GM12878 (cell line): ENCODE data around the gene CHSY3. TPM values are rescaled to one million over a fixed set of nuclear protein-coding genes. Genes with fewer than 3 reads are reported as not detected.

Source experiments
- ATAC-seq: fragments of 200-7000 bp; cut with Tn5 transposase; 3 replicates; pipeline ENCODE4 v1.9.1; 2020; ENCODE audit warnings: mild to moderate bottlenecking, moderate library complexity
- BruUV-seq: library from RNA; stranded (reverse); fragments of 400-500 nt; replicated peaks from 2 replicates; lab custom pipeline; 2021; lab: Mats Ljungman, UMichigan
- CTCF ChIA-PET: fragments of 300-600 bp; sonication (Branson Sonifier 250); formaldehyde crosslinking; extraction: SDS; loops from one replicate; lab custom pipeline; 2021; ENCODE audit warnings: inconsistent platforms; lab: Yijun Ruan, JAX
- POLR2A ChIA-PET: fragments of 350-600 bp; formaldehyde crosslinking; extraction: SDS; loops from one replicate; lab custom pipeline; 2021; ENCODE audit warnings: inconsistent platforms; lab: Charles Lee
- RAD21 ChIA-PET: fragments of 300-600 bp; sonication (Branson Sonifier 250); formaldehyde crosslinking; loops from one replicate; lab custom pipeline; 2023; ENCODE audit warnings: antibody characterized with exemption; ENCODE audit not compliant: unreplicated experiment; lab: Charles Lee
- SMC1A ChIA-PET: fragments of 300-600 bp; sonication (Branson Sonifier 250); formaldehyde crosslinking; loops from one replicate; lab custom pipeline; 2023; ENCODE audit not compliant: unreplicated experiment, uncharacterized antibody; lab: Charles Lee
- DNase-seq: peaks from one replicate; pipeline ENCODE4 v3.0.0-alpha.2; 2011; ENCODE audit warnings: low read depth, low spot score
- FAIRE-seq: peaks from 3 replicates; lab custom pipeline; 2011; peaks lifted over from hg19 to GRCh38; lab: Jason Lieb, UNC
- H2AFZ ChIP-seq: 2 replicates; pipeline ENCODE4 v1.6.0; 2011; ENCODE audit warnings: low read depth, low read length, control low read depth; ENCODE audit not compliant: control insufficient read depth
- H3K27ac ChIP-seq: 2 replicates; pipeline ENCODE4 v1.5.1; 2011; ENCODE audit warnings: control low read depth; ENCODE audit not compliant: control insufficient read depth, insufficient read depth
- H3K27me3 ChIP-seq, 2 experiments: replicated peaks in 1 of 2; 2 replicates each; pipeline versions ENCODE4 v1.6.0 to v1.6.1; 2011; ENCODE audit warnings: low read length in 1 of 2; ENCODE audit not compliant: control insufficient read depth in 2 of 2, insufficient read depth in 2 of 2
- H3K36me3 ChIP-seq, 2 experiments: 2 replicates each; pipeline ENCODE4 v1.5.1; 2011; ENCODE audit warnings: low read length in 1 of 2; ENCODE audit not compliant: control insufficient read depth in 2 of 2, insufficient read depth in 2 of 2
- H3K4me1 ChIP-seq: 2 replicates; pipeline ENCODE4 v1.6.1; 2011; ENCODE audit warnings: mild to moderate bottlenecking, low read length, moderate library complexity, mixed read lengths; ENCODE audit not compliant: control insufficient read depth, insufficient read depth
- H3K4me2 ChIP-seq: 2 replicates; pipeline ENCODE4 v1.6.0; 2011; ENCODE audit warnings: control low read depth; ENCODE audit not compliant: control insufficient read depth, insufficient read depth
- H3K4me3 ChIP-seq: fragments of 200-600 bp; sonication (generic); 2 replicates; pipeline ENCODE4 v1.5.1; 2016
- H3K79me2 ChIP-seq: 2 replicates; pipeline ENCODE4 v1.6.0; 2011; ENCODE audit warnings: low read length; ENCODE audit not compliant: control insufficient read depth, insufficient read depth
- H3K9ac ChIP-seq: 2 replicates; pipeline ENCODE4 v1.8.0; 2011; ENCODE audit warnings: low read length, control low read depth, mixed read lengths; ENCODE audit not compliant: control insufficient read depth, insufficient read depth
- H3K9me3 ChIP-seq: replicated peaks from 3 replicates; pipeline ENCODE4 v1.5.1; 2011; ENCODE audit warnings: mild to moderate bottlenecking, low read length; ENCODE audit not compliant: control insufficient read depth, insufficient read depth
- H4K20me1 ChIP-seq: 2 replicates; pipeline ENCODE4 v1.6.0; 2011; ENCODE audit not compliant: control insufficient read depth, insufficient read depth
- BCL11A ChIP-seq: IDR thresholded peaks from 2 replicates; pipeline ENCODE4 v1.6.1; 2011; ENCODE audit warnings: low read depth, low read length
- BHLHE40 ChIP-seq, 2 experiments: fragments of 450-650 bp in 1 of 2; IDR thresholded peaks; 2 replicates each; pipeline ENCODE4 v1.6.1; 2011 to 2017; ENCODE audit warnings: low read depth in 2 of 2, borderline replicate concordance in 1 of 2, improper control_type of control experiment in 1 of 2, low read length in 1 of 2, mild to moderate bottlenecking in 1 of 2
- BRCA1 ChIP-seq: IDR thresholded peaks from 2 replicates; pipeline ENCODE4 v1.6.1; 2011; ENCODE audit warnings: low read depth, low read length, improper control_type of control experiment
- EZH2 ChIP-seq: IDR thresholded peaks from 2 replicates; pipeline ENCODE4 v1.6.1; 2012; ENCODE audit warnings: low read depth, mild to moderate bottlenecking, control low read depth, inconsistent platforms, low read length, borderline replicate concordance; ENCODE audit not compliant: control insufficient read depth
- GATAD2B ChIP-seq: fragments of 450-650 bp; conservative IDR thresholded peaks from 2 replicates; pipeline ENCODE4 v1.6.1; 2017; ENCODE audit warnings: low read depth, mild to moderate bottlenecking, moderate library complexity
- HDGF ChIP-seq: fragments of 450-650 bp; IDR thresholded peaks from 2 replicates; pipeline ENCODE4 v1.6.1; 2016; ENCODE audit warnings: antibody characterized with exemption
- PAX5 ChIP-seq: IDR thresholded peaks from 2 replicates; pipeline ENCODE4 v1.6.1; 2011; ENCODE audit warnings: low read depth, low read length, borderline replicate concordance
- RAD51 ChIP-seq: fragments of 450-650 bp; IDR thresholded peaks from 2 replicates; pipeline ENCODE4 v1.6.1; 2016; ENCODE audit warnings: moderate library complexity, mild to moderate bottlenecking, inconsistent platforms
- RELB ChIP-seq: fragments of 450-650 bp; IDR thresholded peaks from 2 replicates; pipeline ENCODE4 v1.6.1; 2017; ENCODE audit warnings: low read depth, mild to moderate bottlenecking, moderate library complexity
- SMAD5 ChIP-seq: IDR thresholded peaks from 2 replicates; pipeline ENCODE4 v1.6.1; 2016; ENCODE audit warnings: antibody characterized with exemption, low read depth
- SREBF2 ChIP-seq: IDR thresholded peaks from 2 replicates; pipeline ENCODE4 v1.6.1; 2012; ENCODE audit warnings: mild to moderate bottlenecking, low read length
- TCF3 ChIP-seq: IDR thresholded peaks from 2 replicates; pipeline ENCODE4 v1.6.1; 2012; ENCODE audit warnings: low read depth, mild to moderate bottlenecking, low read length, borderline replicate concordance; ENCODE audit not compliant: insufficient read depth
- ZNF217 ChIP-seq: fragments of 450-650 bp; IDR thresholded peaks from 2 replicates; pipeline ENCODE4 v1.6.1; 2017; ENCODE audit warnings: antibody characterized with exemption, mild to moderate bottlenecking
- in situ Hi-C: fragments of 300-500 bp; cut with MboI; formaldehyde crosslinking; loops from 9 replicates; pipeline ENCODE4 v1.14.3; 2018; ENCODE audit warnings: mixed read lengths
- intact Hi-C: fragments of 100-400 bp; cut with micrococcal nuclease; formaldehyde crosslinking; loops from one replicate; pipeline ENCODE4 v1.14.2; 2022; ENCODE audit not compliant: unreplicated experiment
- polyA plus RNA-seq, 11 experiments: library from polyadenylated mRNA; depleted of rRNA in 4 of 11; unstranded in 6 of 11; stranded (reverse) in 5 of 11; fragments of >200 nt; fragmentation: Nextera tagmentation in 4 of 11; fragmentation: Illumina TruSeq in 1 of 11; extraction: Ambion mirVana in 4 of 11; extraction: Trizol in 1 of 11; gene quantifications; 1 replicate in 1 of 11; 2 replicates in 10 of 11; pipeline versions ENCODE4 v1.2.1 to v1.2.3, GENCODE V29; 2011 to 2016; ENCODE audit warnings: inconsistent platforms in 2 of 11, missing spikeins in 2 of 11, low read depth in 1 of 11
- total RNA-seq, 4 experiments: library from RNA; depleted of rRNA in 3 of 4; stranded (reverse); fragments of >200 nt in 3 of 4; fragmentation: Illumina TruSeq in 1 of 4; extraction: Trizol in 1 of 4; gene quantifications; 2 replicates each; pipeline versions ENCODE4 v1.2.1 to v1.2.3, GENCODE V29; 2013 to 2021
- TF ChIP-seq, protein P1 (sequence below): IDR thresholded peaks from 2 replicates; pipeline ENCODE4 v1.6.1; 2012; ENCODE audit warnings: low read depth, low read length, improper control_type of control experiment
- TF ChIP-seq, protein P2 (sequence below): IDR thresholded peaks from 2 replicates; pipeline ENCODE4 v1.6.1; 2011; ENCODE audit warnings: mild to moderate bottlenecking, low read depth, low read length, moderate library complexity; ENCODE audit not compliant: insufficient replicate concordance
- TF ChIP-seq, protein P3 (sequence below): IDR thresholded peaks from 2 replicates; pipeline ENCODE4 v1.6.1; 2012; ENCODE audit warnings: mild to moderate bottlenecking, low read depth, low read length

CHSY3 gene
- total and polyA plus RNA-seq, 10 of the 15 experiments (the other 5 are each of a cell fraction or from before 2014, with no cell fraction given), result not detected

GRCh38 chr5:130222573-130222972 lies 318.3 kb downstream of the CHSY3 start:
- TF ChIP-seq, protein P1, sequence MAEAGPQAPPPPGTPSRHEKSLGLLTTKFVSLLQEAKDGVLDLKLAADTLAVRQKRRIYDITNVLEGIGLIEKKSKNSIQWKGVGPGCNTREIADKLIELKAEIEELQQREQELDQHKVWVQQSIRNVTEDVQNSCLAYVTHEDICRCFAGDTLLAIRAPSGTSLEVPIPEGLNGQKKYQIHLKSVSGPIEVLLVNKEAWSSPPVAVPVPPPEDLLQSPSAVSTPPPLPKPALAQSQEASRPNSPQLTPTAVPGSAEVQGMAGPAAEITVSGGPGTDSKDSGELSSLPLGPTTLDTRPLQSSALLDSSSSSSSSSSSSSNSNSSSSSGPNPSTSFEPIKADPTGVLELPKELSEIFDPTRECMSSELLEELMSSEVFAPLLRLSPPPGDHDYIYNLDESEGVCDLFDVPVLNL, result no peak
- TF ChIP-seq RELB, result no peak
- no peak for TF ChIP-seq ZNF217
- no peak for TF ChIP-seq BRCA1
- no peak for TF ChIP-seq PAX5
- TF ChIP-seq TCF3, result no peak
- TF ChIP-seq GATAD2B, result no peak
- TF ChIP-seq EZH2, result no peak
- TF ChIP-seq, protein P2, sequence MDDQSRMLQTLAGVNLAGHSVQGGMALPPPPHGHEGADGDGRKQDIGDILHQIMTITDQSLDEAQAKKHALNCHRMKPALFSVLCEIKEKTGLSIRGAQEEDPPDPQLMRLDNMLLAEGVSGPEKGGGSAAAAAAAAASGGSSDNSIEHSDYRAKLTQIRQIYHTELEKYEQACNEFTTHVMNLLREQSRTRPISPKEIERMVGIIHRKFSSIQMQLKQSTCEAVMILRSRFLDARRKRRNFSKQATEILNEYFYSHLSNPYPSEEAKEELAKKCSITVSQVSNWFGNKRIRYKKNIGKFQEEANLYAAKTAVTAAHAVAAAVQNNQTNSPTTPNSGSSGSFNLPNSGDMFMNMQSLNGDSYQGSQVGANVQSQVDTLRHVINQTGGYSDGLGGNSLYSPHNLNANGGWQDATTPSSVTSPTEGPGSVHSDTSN, result no peak
- no peak for TF ChIP-seq BCL11A
- TF ChIP-seq RAD51, result no peak
- TF ChIP-seq HDGF, result no peak
- no peak for TF ChIP-seq BHLHE40 (IDR thresholded peaks at IDR 0.05; ENCODE audit: borderline replicate concordance in 1 of 2, low read depth in 2 of 2, low read length in 1 of 2)
- no peak for TF ChIP-seq SREBF2
- TF ChIP-seq SMAD5, result no peak
- TF ChIP-seq, protein P3, sequence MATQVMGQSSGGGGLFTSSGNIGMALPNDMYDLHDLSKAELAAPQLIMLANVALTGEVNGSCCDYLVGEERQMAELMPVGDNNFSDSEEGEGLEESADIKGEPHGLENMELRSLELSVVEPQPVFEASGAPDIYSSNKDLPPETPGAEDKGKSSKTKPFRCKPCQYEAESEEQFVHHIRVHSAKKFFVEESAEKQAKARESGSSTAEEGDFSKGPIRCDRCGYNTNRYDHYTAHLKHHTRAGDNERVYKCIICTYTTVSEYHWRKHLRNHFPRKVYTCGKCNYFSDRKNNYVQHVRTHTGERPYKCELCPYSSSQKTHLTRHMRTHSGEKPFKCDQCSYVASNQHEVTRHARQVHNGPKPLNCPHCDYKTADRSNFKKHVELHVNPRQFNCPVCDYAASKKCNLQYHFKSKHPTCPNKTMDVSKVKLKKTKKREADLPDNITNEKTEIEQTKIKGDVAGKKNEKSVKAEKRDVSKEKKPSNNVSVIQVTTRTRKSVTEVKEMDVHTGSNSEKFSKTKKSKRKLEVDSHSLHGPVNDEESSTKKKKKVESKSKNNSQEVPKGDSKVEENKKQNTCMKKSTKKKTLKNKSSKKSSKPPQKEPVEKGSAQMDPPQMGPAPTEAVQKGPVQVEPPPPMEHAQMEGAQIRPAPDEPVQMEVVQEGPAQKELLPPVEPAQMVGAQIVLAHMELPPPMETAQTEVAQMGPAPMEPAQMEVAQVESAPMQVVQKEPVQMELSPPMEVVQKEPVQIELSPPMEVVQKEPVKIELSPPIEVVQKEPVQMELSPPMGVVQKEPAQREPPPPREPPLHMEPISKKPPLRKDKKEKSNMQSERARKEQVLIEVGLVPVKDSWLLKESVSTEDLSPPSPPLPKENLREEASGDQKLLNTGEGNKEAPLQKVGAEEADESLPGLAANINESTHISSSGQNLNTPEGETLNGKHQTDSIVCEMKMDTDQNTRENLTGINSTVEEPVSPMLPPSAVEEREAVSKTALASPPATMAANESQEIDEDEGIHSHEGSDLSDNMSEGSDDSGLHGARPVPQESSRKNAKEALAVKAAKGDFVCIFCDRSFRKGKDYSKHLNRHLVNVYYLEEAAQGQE, result no peak
- ChIA-PET SMC1A (no interaction called here), RAD21 (no interaction called here), CTCF (no interaction called here), POLR2A (no interaction called here)
- H3K27ac ChIP-seq, result no peak overlapping the region
- H4K20me1 ChIP-seq, result no peaks in the 10 kb centered on the region
- DNase-seq (no peak), ATAC-seq (no peak), FAIRE-seq (no peak)
- H3K79me2 ChIP-seq, result no peaks in the 10 kb centered on the region
- H3K4me3 ChIP-seq, result no peak overlapping the region
- no peak overlapping the region for H3K9ac ChIP-seq
- no peaks in the 10 kb centered on the region for H3K4me1 ChIP-seq
- in situ Hi-C loops (no loop called here), intact Hi-C loops (no loop called here)
- no TSS peak for BruUV-seq
- H3K9me3 ChIP-seq, result no peaks in the 10 kb centered on the region
- H2AFZ ChIP-seq, result no peak overlapping the region
- H3K36me3 ChIP-seq, result no peaks in the 10 kb centered on the region
- H3K27me3 ChIP-seq, result no peaks in the 10 kb centered on the region
- H3K4me2 ChIP-seq, result no peak overlapping the region
